Mesendoderm (in vitro differentiated cells): ENCODE results near the gene ZBTB46. TPM values are rescaled to one million over a fixed set of nuclear protein-coding genes. Genes with fewer than 3 reads are reported as not detected.

Experiments used
- DNase-seq: peaks from one replicate; pipeline ENCODE4 v3.0.0; 2013
- H2AK5ac ChIP-seq: 2 replicates; pipeline ENCODE4 v1.6.1; 2013; ENCODE audit warnings: low read length, inconsistent platforms
- H2BK120ac ChIP-seq: 2 replicates; pipeline ENCODE4 v1.6.1; 2013; ENCODE audit warnings: low read depth, mild to moderate bottlenecking, low read length, moderate library complexity, mixed read lengths
- H2BK15ac ChIP-seq: replicated peaks from 2 replicates; pipeline ENCODE4 v1.6.1; 2013; ENCODE audit warnings: low read depth, mild to moderate bottlenecking, moderate library complexity
- H2BK5ac ChIP-seq: 2 replicates; pipeline ENCODE4 v1.6.1; 2013; ENCODE audit warnings: low read length, inconsistent platforms
- H3K18ac ChIP-seq: 2 replicates; pipeline ENCODE4 v1.6.1; 2013; ENCODE audit warnings: mild to moderate bottlenecking, low read length, mixed read lengths
- H3K23ac ChIP-seq: one replicate; pipeline ENCODE4 v1.6.1; 2013; ENCODE audit warnings: low read length
- H3K27ac ChIP-seq: 2 replicates; pipeline ENCODE4 v1.5.1; 2013; ENCODE audit warnings: low read depth, mild to moderate bottlenecking, inconsistent platforms, low read length, moderate library complexity
- H3K27me3 ChIP-seq: 2 replicates; pipeline ENCODE4 v1.6.1; 2013; ENCODE audit warnings: low read length, control low read depth, mild to moderate bottlenecking, inconsistent platforms; ENCODE audit not compliant: insufficient read depth, poor library complexity
- H3K36me3 ChIP-seq: 2 replicates; pipeline ENCODE4 v1.6.1; 2013; ENCODE audit warnings: low read length, inconsistent platforms; ENCODE audit not compliant: control insufficient read depth, insufficient read depth
- H3K4ac ChIP-seq: one replicate; pipeline ENCODE4 v1.6.1; 2013; ENCODE audit warnings: low read depth, mild to moderate bottlenecking, low read length, moderate library complexity
- H3K4me1 ChIP-seq: 2 replicates; pipeline ENCODE4 v1.6.1; 2013; ENCODE audit warnings: low read depth, low read length, inconsistent platforms; ENCODE audit not compliant: control insufficient read depth
- H3K4me2 ChIP-seq: 2 replicates; pipeline ENCODE4 v1.6.1; 2013; ENCODE audit warnings: low read length
- H3K4me3 ChIP-seq: 2 replicates; pipeline ENCODE4 v1.5.1; 2013; ENCODE audit warnings: mild to moderate bottlenecking, low read length
- H3K56ac ChIP-seq: one replicate; pipeline ENCODE4 v1.6.1; 2013; ENCODE audit warnings: low read length
- H3K79me1 ChIP-seq: 2 replicates; pipeline ENCODE4 v1.6.1; 2013; ENCODE audit warnings: low read length, inconsistent platforms
- H3K79me2 ChIP-seq: 2 replicates; pipeline ENCODE4 v1.6.1; 2013; ENCODE audit warnings: mild to moderate bottlenecking, low read length; ENCODE audit not compliant: control insufficient read depth, insufficient read depth
- H3K9ac ChIP-seq: 2 replicates; pipeline ENCODE4 v1.6.1; 2013; ENCODE audit warnings: low read length, inconsistent platforms
- H4K5ac ChIP-seq: one replicate; pipeline ENCODE4 v1.6.1; 2013; ENCODE audit warnings: low read length
- H4K8ac ChIP-seq: one replicate; pipeline ENCODE4 v1.6.1; 2013; ENCODE audit warnings: low read depth, mild to moderate bottlenecking, control low read depth, low read length, moderate library complexity
- WGBS: extraction: QIAGEN DNeasy Blood & Tissue Kit; methylation state at CpG from one replicate; pipeline ENCODE4 v1.1.7; 2013; ENCODE audit warnings: low lambda C conversion rate, missing lambda C conversion rate; ENCODE audit not compliant: insufficient coverage; ENCODE audit errors: extremely low coverage; 5-methylcytosine and 5-hydroxymethylcytosine counted together
- small RNA-seq: library from polyadenylated mRNA; stranded (forward); fragments of <200 nt; extraction: miRNeasy Mini kit (QIAGEN cat#:217004); gene quantifications from one replicate; pipeline ENCODE3, GENCODE V24; 2013; ENCODE audit not compliant: insufficient read depth

The ZBTB46 gene

DNA sequence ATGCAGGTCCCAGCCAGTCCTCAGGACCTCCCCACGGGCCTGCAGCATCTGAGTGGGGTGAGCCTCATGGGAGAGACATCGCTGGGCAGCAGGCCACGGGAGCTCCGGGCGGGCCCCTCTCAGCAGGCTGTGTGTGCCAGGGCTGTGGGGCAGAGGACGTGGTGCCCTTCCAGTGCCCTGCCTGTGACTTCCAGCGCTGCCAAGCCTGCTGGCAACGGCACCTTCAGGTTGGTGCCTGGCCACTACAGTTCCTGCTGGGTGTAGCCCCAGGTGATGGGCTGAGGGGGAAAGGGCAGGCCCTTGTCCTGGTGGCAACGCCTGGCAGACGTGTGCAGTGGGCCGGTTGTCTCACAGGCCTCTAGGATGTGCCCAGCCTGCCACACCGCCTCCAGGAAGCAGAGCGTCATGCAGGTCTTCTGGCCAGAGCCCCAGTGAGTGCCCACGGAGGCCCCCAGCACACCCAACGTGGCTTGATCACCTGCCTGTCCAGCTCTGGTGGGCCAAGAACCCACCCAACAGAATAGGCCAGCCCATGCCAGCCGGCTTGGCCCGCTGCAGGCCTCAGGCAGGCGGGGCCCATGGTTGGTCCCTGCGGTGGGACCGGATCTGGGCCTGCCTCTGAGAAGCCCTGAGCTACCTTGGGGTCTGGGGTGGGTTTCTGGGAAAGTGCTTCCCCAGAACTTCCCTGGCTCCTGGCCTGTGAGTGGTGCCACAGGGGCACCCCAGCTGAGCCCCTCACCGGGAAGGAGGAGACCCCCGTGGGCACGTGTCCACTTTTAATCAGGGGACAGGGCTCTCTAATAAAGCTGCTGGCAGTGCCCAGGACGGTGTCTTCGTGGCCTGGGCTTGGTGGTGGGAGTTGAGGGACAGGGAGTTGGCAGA lies 135.4 kb downstream of the ZBTB46 start:
- no peak overlapping the region for H3K23ac ChIP-seq
- no peak overlapping the region for H3K18ac ChIP-seq
- no peak overlapping the region for H3K9ac ChIP-seq
- no peak for DNase-seq
- H2BK120ac ChIP-seq = no peak overlapping the region
- no peaks in the 10 kb centered on the region for H3K79me2 ChIP-seq
- no peak overlapping the region for H2AK5ac ChIP-seq
- H4K8ac ChIP-seq = no peak overlapping the region
- no CpG with 5 or more reads among the region's 25 CpGs for WGBS
- no peak overlapping the region for H2BK5ac ChIP-seq
- no peaks in the 10 kb centered on the region for H3K27me3 ChIP-seq
- H3K4me3 ChIP-seq = no peak overlapping the region
- H3K79me1 ChIP-seq = no peaks in the 10 kb centered on the region
- no peaks in the 10 kb centered on the region for H3K4me1 ChIP-seq
- H2BK15ac ChIP-seq = no peak overlapping the region
- no peaks in the 10 kb centered on the region for H3K36me3 ChIP-seq
- no peak overlapping the region for H3K4me2 ChIP-seq
- no peak overlapping the region for H3K27ac ChIP-seq
- H4K5ac ChIP-seq = no peak overlapping the region
- no peak overlapping the region for H3K56ac ChIP-seq
- H3K4ac ChIP-seq = no peak overlapping the region

- Histone ChIP-seq H4K8ac (no peak overlapping the region), H3K27me3 (no peaks in the 10 kb centered on the region), H2AK5ac (no peak overlapping the region), H2BK120ac (no peak overlapping the region), H3K4me3 (no peak overlapping the region), H3K79me2 (no peaks in the 10 kb centered on the region), H3K79me1 (no peaks in the 10 kb centered on the region), H3K4me1 (no peaks in the 10 kb centered on the region), H2BK5ac (no peak overlapping the region), H3K23ac (no peak overlapping the region), H4K5ac (no peak overlapping the region), H3K9ac (no peak overlapping the region), H3K56ac (no peak overlapping the region), H3K4me2 (no peak overlapping the region), H2BK15ac (no peak overlapping the region), H3K27ac (no peak overlapping the region), H3K4ac (no peak overlapping the region), H3K18ac (no peak overlapping the region), H3K36me3 (no peaks in the 10 kb centered on the region)
- no CpG with 5 or more reads among the region's 37 CpGs for WGBS
- DNase-seq = no peak
Observed at GRCh38 chr20:63694584-63695423, 136.3 kb downstream of the ZBTB46 start.

DNA sequence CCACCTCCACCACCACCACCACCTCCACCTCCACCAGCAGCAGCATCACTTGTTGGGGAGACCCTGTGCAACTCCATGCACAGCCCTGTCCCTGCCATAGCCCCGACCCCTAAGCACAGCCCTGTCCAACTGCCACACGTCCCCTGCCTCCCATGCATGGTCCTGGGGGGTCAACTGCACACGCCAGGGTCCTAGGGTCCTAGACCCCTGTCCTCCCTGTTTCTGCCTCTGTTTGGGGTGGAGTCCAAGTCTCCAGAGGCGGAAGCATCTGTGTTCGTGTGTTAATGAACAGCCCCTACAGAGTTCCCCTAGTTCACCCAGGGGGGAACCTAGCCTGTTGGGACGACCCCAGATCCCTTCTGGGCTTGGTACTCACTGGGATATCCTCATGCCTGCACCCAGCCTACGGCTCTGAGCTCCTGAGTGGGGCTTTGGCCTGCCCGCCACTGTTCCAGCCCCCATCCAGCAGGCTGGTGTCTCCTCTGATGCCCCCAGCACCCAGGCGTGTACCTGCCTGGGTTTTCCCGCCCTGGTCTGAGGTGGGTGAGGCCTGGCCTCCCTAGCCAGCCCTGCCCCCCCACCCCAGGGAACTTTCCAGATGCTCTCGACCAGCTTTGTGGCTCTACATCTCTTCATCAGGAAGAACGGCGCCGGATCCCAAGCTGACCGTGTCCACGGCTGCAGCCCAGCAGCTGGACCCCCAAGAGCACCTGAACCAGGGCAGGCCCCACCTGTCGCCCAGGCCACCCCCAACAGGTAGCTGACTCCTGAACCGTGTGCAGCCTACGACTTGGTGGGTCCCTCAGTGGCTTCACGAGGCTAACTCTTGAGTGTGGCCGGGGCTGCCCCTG lies 137.1 kb downstream of the ZBTB46 start:
- Histone ChIP-seq H3K23ac (no peak overlapping the region), H3K4me1 (no peaks in the 10 kb centered on the region), H3K9ac (no peak overlapping the region), H3K27me3 (no peaks in the 10 kb centered on the region), H3K4me2 (no peak overlapping the region), H4K8ac (no peak overlapping the region), H3K18ac (no peak overlapping the region), H2BK15ac (no peak overlapping the region), H3K27ac (no peak overlapping the region), H3K4ac (no peak overlapping the region), H3K4me3 (no peak overlapping the region), H3K79me2 (no peaks in the 10 kb centered on the region), H3K36me3 (no peaks in the 10 kb centered on the region), H2BK120ac (no peak overlapping the region), H3K79me1 (no peaks in the 10 kb centered on the region), H4K5ac (no peak overlapping the region), H3K56ac (no peak overlapping the region), H2AK5ac (no peak overlapping the region), H2BK5ac (no peak overlapping the region)
- DNase-seq = no peak
- no CpG with 5 or more reads among the region's 21 CpGs for WGBS

Small RNAs within 50 kb of the gene (small RNA-seq; reads per million reads assigned to genes)
- gene LIME1 (not detected), gene TNFRSF6B (not detected)
